OCI-LY1 (cell line): ENCODE measurements around the gene VTI1A.

Experiments
- H2AFZ ChIP-seq: fragments of 200-600 bp; sonication (generic), shearing (Covaris generic); 2 replicates; pipeline ENCODE4 v1.6.0; 2014; ENCODE audit warnings: antibody characterized with exemption, mild to moderate bottlenecking, low read length
- H3F3A ChIP-seq: fragments of 200-600 bp; sonication (generic), shearing (Covaris generic); 2 replicates; pipeline ENCODE4 v1.6.0; 2014; ENCODE audit warnings: mild to moderate bottlenecking, antibody characterized with exemption, low read length, moderate library complexity; ENCODE audit not compliant: insufficient read depth
- H3K27ac ChIP-seq: fragments of 200-600 bp; sonication (generic); 2 replicates; pipeline ENCODE4 v1.5.1; 2014; ENCODE audit warnings: low read length, mixed run types, mild to moderate bottlenecking, low read depth; ENCODE audit not compliant: poor library complexity, severe bottlenecking
- H3K27me3 ChIP-seq: fragments of 200-600 bp; sonication (generic); 2 replicates; pipeline ENCODE4 v1.6.0; 2014; ENCODE audit warnings: antibody characterized with exemption, mild to moderate bottlenecking, low read length, moderate library complexity; ENCODE audit not compliant: insufficient read depth
- H3K36me3 ChIP-seq: fragments of 200-600 bp; sonication (generic); 2 replicates; pipeline ENCODE4 v1.6.1; 2014; ENCODE audit warnings: mild to moderate bottlenecking, antibody characterized with exemption, low read length, moderate library complexity, mixed read lengths; ENCODE audit not compliant: insufficient read depth
- H3K4me1 ChIP-seq: fragments of 200-600 bp; sonication (generic); 2 replicates; pipeline ENCODE4 v1.5.1; 2014; ENCODE audit warnings: mild to moderate bottlenecking, low read length, moderate library complexity; ENCODE audit not compliant: insufficient read depth, severe bottlenecking
- H3K4me2 ChIP-seq: fragments of 200-600 bp; sonication (generic), shearing (Covaris generic); 2 replicates; pipeline ENCODE4 v1.6.1; 2014; ENCODE audit warnings: low read length
- H3K4me3 ChIP-seq: fragments of 200-600 bp; sonication (generic); 2 replicates; pipeline ENCODE4 v1.5.1; 2014; ENCODE audit warnings: low read length, low read depth, mild to moderate bottlenecking, mixed read lengths; ENCODE audit not compliant: poor library complexity, severe bottlenecking
- H3K79me2 ChIP-seq: fragments of 200-600 bp; shearing (Covaris generic); 2 replicates; pipeline ENCODE4 v1.6.1; 2016; ENCODE audit warnings: mixed run types, low read length, mixed read lengths; ENCODE audit not compliant: insufficient read depth
- H3K9ac ChIP-seq: fragments of 200-600 bp; sonication (generic), shearing (Covaris generic); 2 replicates; pipeline ENCODE4 v1.6.1; 2014; ENCODE audit warnings: mild to moderate bottlenecking, low read length, mixed read lengths
- H3K9me2 ChIP-seq: fragments of 200-600 bp; sonication (generic), shearing (Covaris generic); 2 replicates; pipeline ENCODE4 v1.6.1; 2014; ENCODE audit warnings: low read depth, mild to moderate bottlenecking, low read length, mixed read lengths
- H3K9me3 ChIP-seq: fragments of 200-600 bp; shearing (Covaris generic); 2 replicates; pipeline ENCODE4 v1.6.1; 2014; ENCODE audit warnings: low read length, mixed read lengths
- H4K20me1 ChIP-seq: fragments of 200-600 bp; sonication (generic), shearing (Covaris generic); 2 replicates; pipeline ENCODE4 v1.6.0; 2016; ENCODE audit warnings: mild to moderate bottlenecking, low read length; ENCODE audit not compliant: insufficient read depth
- EZH2 ChIP-seq: fragments of 200-600 bp; sonication (generic), shearing (Covaris generic); IDR thresholded peaks from 2 replicates; pipeline ENCODE4 v1.8.0; 2017; ENCODE audit warnings: borderline replicate concordance, mixed run types, mild to moderate bottlenecking, antibody characterized with exemption, low read length, moderate library complexity, mixed read lengths
- TF ChIP-seq, protein P1 (sequence below): fragments of 200-600 bp; sonication (generic), shearing (Covaris generic); IDR thresholded peaks from 2 replicates; pipeline ENCODE4 v1.5.1; 2017; ENCODE audit warnings: mild to moderate bottlenecking, antibody characterized with exemption, low read length, moderate library complexity, mixed read lengths

Gene VTI1A

DNA sequence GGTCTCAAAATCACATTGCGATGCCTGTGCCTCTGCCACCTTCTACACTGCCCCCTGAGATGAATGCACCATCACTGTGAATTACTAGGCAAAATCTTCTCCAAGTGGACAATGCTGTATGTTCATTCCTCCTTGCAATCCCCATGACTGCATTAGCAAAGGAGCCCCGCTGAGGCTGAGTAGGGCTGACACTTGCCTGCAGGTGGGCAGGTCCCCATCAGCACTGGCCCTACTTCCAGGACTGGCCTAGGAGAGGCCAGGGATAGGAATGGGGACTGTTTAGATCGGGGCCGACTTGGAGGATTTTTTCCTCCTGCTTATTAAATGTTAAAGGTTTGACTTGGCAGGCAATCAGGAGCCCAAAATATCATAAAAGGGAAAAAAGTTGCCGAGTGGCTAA, 376.0 kb downstream of the VTI1A start:
- Histone ChIP-seq H2AFZ (no peak overlapping the region), H3K4me3 (no peak overlapping the region), H3K36me3 (no peaks in the 10 kb centered on the region), H4K20me1 (no peaks in the 10 kb centered on the region), H3K4me1 (no peaks in the 10 kb centered on the region), H3K9me2 (no peaks in the 10 kb centered on the region), H3F3A (no peaks in the 10 kb centered on the region), H3K27ac (no peak overlapping the region), H3K27me3 (no peaks in the 10 kb centered on the region), H3K4me2 (no peak overlapping the region), H3K9me3 (no peaks in the 10 kb centered on the region), H3K9ac (no peak overlapping the region), H3K79me2 (no peaks in the 10 kb centered on the region)
- TF ChIP-seq, protein P1, sequence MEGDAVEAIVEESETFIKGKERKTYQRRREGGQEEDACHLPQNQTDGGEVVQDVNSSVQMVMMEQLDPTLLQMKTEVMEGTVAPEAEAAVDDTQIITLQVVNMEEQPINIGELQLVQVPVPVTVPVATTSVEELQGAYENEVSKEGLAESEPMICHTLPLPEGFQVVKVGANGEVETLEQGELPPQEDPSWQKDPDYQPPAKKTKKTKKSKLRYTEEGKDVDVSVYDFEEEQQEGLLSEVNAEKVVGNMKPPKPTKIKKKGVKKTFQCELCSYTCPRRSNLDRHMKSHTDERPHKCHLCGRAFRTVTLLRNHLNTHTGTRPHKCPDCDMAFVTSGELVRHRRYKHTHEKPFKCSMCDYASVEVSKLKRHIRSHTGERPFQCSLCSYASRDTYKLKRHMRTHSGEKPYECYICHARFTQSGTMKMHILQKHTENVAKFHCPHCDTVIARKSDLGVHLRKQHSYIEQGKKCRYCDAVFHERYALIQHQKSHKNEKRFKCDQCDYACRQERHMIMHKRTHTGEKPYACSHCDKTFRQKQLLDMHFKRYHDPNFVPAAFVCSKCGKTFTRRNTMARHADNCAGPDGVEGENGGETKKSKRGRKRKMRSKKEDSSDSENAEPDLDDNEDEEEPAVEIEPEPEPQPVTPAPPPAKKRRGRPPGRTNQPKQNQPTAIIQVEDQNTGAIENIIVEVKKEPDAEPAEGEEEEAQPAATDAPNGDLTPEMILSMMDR = no peak
- no peak for TF ChIP-seq EZH2

DNA sequence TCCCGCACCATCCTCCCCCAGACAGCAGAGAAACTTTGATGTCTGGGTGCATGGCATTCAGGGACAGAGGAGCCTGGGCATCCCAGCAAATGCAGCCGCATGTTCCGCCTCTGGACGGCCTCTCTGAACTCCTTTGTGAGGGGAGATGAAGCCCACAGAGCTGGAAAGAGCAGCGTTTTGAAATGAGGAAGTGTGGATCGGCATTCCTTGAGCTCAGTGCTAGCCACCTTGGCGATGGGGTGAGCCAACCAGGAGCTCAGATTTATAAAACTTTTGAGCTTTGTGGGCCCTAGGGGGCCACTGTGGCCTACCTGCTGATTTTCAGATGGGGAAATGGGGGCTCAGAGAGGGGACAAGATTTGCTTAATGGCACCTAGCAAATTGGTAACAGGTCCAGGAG, 376.6 kb downstream of the VTI1A start:
- TF ChIP-seq EZH2 = no peak
- TF ChIP-seq, protein P1 = no peak
- Histone ChIP-seq H3F3A (no peaks in the 10 kb centered on the region), H3K4me2 (no peak overlapping the region), H3K79me2 (no peaks in the 10 kb centered on the region), H3K9me2 (no peaks in the 10 kb centered on the region), H3K9ac (no peak overlapping the region), H3K4me1 (no peaks in the 10 kb centered on the region), H3K9me3 (no peaks in the 10 kb centered on the region), H3K27me3 (no peaks in the 10 kb centered on the region), H4K20me1 (no peaks in the 10 kb centered on the region), H3K4me3 (no peak overlapping the region), H3K27ac (no peak overlapping the region), H3K36me3 (no peaks in the 10 kb centered on the region), H2AFZ (no peak overlapping the region)

DNA sequence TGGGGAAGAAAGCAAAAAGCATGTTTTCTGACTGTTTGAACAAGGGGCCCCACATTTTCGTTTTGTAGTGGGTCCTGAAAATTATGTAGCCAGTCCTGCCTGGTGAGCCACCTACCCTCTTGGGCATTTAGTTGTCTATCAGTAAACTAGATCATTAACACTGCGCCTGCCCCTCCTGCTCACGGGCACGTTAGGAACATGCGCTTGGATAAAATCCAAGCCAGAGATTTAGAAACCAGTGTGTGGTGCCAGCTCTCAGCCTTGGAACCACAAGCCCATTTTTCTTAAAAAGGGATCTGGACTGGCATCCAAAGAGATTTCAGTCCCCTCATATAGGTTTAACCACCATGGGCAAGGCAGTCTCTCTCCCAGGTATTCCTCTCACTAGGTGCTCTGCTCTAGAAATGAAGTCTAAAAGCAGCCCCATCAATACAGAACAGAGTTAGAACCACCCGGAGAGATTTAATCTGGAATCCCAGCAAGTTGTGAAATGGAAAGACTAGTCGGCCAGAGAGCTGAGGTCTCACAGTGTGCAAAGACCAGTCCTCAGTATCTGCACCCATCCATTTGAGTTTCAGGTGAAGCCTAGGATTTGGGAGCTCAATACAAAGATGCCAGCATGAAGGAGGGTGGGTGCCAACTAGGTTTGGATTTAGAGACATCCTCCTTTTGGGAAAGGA, 379.1 kb downstream of the VTI1A start:
- no peaks in the 10 kb centered on the region for H3K79me2 ChIP-seq
- no peaks in the 10 kb centered on the region for H3F3A ChIP-seq
- no peaks in the 10 kb centered on the region for H3K9me3 ChIP-seq
- H3K36me3 ChIP-seq = no peaks in the 10 kb centered on the region
- no peak overlapping the region for H3K4me2 ChIP-seq
- no peaks in the 10 kb centered on the region for H3K9me2 ChIP-seq
- H2AFZ ChIP-seq = no peak overlapping the region
- H3K27ac ChIP-seq = no peak overlapping the region
- no peak overlapping the region for H3K4me3 ChIP-seq
- no peak for TF ChIP-seq EZH2
- TF ChIP-seq, protein P1 = no peak
- H3K9ac ChIP-seq = no peak overlapping the region
- no peaks in the 10 kb centered on the region for H3K4me1 ChIP-seq
- H3K27me3 ChIP-seq = no peaks in the 10 kb centered on the region
- no peaks in the 10 kb centered on the region for H4K20me1 ChIP-seq
